ENCODE measurements around the gene RALGPS1. TPM values are rescaled to one million over a fixed set of nuclear protein-coding genes. Genes with fewer than 3 reads are reported as not detected.
A peak's percentile ranks its signal among the peaks of the same experiment; 100 is the strongest.

RALGPS1 gene
- total RNA-seq, 4 donors from 2014 or later: 2.2 to 10.3 (median 5.4) TPM

GRCh38 chr9:127241354-127241753 lies 326.8 kb downstream of the RALGPS1 start:
- H3K27me3 ChIP-seq: no peaks in the 10 kb centered on the region
- no peak overlapping the region for H3K27ac ChIP-seq
- DNase-seq (no peak), ATAC-seq (no peak)
- no peaks in the 10 kb centered on the region for H3K9me3 ChIP-seq
- peaks cover 5 to 12% of the 10 kb centered on the region in 2 donors for H3K4me1 ChIP-seq
- TF ChIP-seq, protein P1, sequence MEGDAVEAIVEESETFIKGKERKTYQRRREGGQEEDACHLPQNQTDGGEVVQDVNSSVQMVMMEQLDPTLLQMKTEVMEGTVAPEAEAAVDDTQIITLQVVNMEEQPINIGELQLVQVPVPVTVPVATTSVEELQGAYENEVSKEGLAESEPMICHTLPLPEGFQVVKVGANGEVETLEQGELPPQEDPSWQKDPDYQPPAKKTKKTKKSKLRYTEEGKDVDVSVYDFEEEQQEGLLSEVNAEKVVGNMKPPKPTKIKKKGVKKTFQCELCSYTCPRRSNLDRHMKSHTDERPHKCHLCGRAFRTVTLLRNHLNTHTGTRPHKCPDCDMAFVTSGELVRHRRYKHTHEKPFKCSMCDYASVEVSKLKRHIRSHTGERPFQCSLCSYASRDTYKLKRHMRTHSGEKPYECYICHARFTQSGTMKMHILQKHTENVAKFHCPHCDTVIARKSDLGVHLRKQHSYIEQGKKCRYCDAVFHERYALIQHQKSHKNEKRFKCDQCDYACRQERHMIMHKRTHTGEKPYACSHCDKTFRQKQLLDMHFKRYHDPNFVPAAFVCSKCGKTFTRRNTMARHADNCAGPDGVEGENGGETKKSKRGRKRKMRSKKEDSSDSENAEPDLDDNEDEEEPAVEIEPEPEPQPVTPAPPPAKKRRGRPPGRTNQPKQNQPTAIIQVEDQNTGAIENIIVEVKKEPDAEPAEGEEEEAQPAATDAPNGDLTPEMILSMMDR (IDR thresholded peaks at IDR 0.05 in 4 of 5, conservative IDR thresholded peaks at IDR 0.05 in 1 of 5): no peak
- TF ChIP-seq POLR2A (IDR thresholded peaks at IDR 0.05): no peak
- intact Hi-C loops (cut with DNase I; ENCODE audit: low total_unique reads) (no loop called here), in situ Hi-C loops (cut with MboI; ENCODE audit: low sequenced_read_pairs in 4 of 4) (loop anchor here in 1 of 4 donors (25.0 kb wide), 1 partner anchor 671 kb away; the partner anchor contains the start of gene ST6GALNAC4)
- H3K36me3 ChIP-seq: no peaks in the 10 kb centered on the region
- no peak overlapping the region for H3K4me3 ChIP-seq

DNA sequence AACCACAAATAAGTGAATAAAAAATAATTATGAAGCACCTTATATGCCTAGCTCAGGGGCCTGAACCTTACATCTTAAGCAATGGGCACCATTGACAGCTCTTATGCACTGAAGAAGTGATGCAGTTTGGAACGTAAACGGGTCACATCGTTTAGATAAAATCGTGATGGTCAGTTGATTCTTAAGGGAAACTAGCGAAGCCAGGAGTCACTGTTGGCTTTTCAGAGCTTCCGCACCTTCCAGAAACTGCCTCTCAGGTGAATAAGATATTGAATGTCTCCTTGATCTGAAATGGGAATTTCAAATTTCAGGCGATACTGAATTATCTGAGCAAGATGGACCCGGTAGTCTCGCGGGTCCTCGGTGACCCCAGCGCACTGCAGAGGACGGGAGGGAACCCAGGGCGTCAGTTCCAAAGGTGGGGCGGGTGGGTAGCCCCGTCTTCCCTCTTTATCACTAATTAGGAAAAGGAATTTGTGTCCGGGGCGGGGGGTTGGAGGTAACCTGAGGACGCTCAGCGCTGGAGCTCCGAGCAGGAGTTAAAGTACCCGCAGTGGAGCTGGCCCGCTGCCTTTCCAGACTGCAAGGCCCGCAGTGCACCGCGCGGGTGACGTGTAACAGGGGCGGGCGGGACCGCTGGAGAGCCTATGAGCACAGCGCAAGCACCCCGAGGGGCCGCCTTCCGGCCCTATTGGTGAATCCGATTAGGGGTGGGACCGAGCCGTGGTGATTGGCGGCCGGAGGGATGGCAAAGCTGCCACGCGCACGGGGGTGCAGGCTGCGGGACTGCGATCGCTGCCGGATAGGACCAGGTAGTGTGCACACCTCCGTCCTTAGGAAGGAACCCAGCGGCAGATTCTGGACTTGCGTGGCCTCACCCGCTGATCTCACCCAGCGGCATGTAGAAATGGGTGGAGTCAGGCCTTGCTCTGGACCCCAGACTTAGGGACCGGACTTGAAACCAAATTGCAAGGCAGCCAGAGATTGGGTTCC lies 330.3 kb downstream of the RALGPS1 start:
- peak; percentile 97 to 98 for ATAC-seq
- intact Hi-C loops (cut with DNase I; ENCODE audit: low total_unique reads) (loop anchor here (1.0 kb wide), 1 partner anchor 20 kb away; no protein-coding TSS in a partner anchor), in situ Hi-C loops (cut with MboI; ENCODE audit: low sequenced_read_pairs in 4 of 4) (loop anchor here in 1 of 4 donors (25.0 kb wide), 1 partner anchor 667 kb away; the partner anchor contains the start of gene ST6GALNAC4)

DNA sequence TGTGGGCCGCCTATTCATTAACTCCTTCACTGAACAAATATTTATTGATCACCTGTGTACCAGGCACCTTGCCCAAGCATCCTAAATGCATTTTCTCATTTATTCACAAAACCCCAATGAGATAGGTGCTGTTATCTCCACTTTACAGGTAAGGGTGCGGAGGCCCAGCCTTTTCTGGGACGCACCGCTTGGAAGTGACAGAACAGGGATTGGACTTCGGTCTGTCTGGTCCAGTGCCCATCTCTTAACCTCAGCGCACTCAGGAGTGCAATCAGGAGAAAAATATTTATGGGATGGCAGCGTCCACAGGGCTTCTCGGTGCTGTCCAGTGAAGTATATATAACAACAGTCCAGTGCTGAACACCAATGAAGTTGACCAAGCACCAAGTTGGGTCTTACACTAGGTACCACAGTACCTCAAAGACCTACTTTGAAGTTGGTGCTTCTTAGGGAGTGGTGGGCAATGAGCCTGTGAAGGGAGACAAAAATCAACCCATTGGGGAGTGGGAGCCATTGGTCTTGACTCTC lies 331.1 kb downstream of the RALGPS1 start:
- in situ Hi-C loops (cut with MboI; ENCODE audit: low sequenced_read_pairs in 4 of 4): loop anchor here in 1 of 4 donors (25.0 kb wide), 1 partner anchor 667 kb away; the partner anchor contains the start of gene ST6GALNAC4
- Histone ChIP-seq H3K27ac (peak overlapping the region; percentile 81 to 95 (median 86)), H3K36me3 (no peaks in the 10 kb centered on the region), H3K4me3 (peak overlapping the region; percentile 61 to 85 (median 72)), H3K4me1 (peaks cover 12 to 19% of the 10 kb centered on the region in 2 donors), H3K9me3 (no peaks in the 10 kb centered on the region), H3K27me3 (no peaks in the 10 kb centered on the region)
- ATAC-seq (no peak), DNase-seq (no peak)
- TF ChIP-seq, protein P1 (IDR thresholded peaks at IDR 0.05 in 4 of 5, conservative IDR thresholded peaks at IDR 0.05 in 1 of 5): no peak
- no peak for TF ChIP-seq POLR2A (IDR thresholded peaks at IDR 0.05)
- intact Hi-C loops (cut with DNase I; ENCODE audit: low total_unique reads): loop anchor here (1.0 kb wide), 1 partner anchor 20 kb away; no protein-coding TSS in a partner anchor

More for the DNA sequence above, 330.3 kb downstream of the RALGPS1 start:
- peak; percentile 43 to 61 for TF ChIP-seq POLR2A (IDR thresholded peaks at IDR 0.05)
- TF ChIP-seq, protein P1 (IDR thresholded peaks at IDR 0.05 in 4 of 5, conservative IDR thresholded peaks at IDR 0.05 in 1 of 5): no peak
- peaks cover 5 to 12% of the 10 kb centered on the region in 2 donors for H3K4me1 ChIP-seq
- peak overlapping the region; percentile 81 to 95 (median 86) for H3K27ac ChIP-seq
- DNase-seq: peak; percentile 96 to 97
- no peaks in the 10 kb centered on the region for H3K9me3 ChIP-seq
- H3K36me3 ChIP-seq: no peaks in the 10 kb centered on the region
- H3K4me3 ChIP-seq: peak overlapping the region; percentile 61 to 85 (median 72)
- no peaks in the 10 kb centered on the region for H3K27me3 ChIP-seq

DNA sequence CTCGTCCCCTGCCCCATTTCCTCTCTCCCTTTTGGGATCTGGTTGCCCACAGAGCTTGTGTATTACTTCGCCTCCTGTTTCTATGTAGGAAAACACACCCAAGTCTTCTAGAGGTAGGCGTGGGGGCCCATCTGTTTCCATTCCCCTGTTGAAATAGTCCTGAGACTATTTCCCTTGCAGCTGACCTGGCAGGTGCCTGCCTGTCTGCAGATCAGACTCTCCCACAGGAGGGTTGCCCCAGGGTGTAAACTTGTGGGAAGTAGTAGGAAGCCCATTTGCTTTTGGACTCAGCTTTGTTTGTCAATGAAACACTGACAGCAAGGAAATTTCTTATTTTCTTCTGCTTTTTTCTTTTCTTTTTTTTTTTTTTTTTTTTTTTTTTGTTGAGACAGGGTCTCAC lies 333.7 kb downstream of the RALGPS1 start:
- Histone ChIP-seq H3K4me1 (peaks cover 20 to 26% of the 10 kb centered on the region in 2 donors), H3K27me3 (no peaks in the 10 kb centered on the region), H3K36me3 (no peaks in the 10 kb centered on the region), H3K4me3 (no peak overlapping the region), H3K27ac (no peak overlapping the region), H3K9me3 (no peaks in the 10 kb centered on the region)
- intact Hi-C loops (cut with DNase I; ENCODE audit: low total_unique reads) (no loop called here), in situ Hi-C loops (cut with MboI; ENCODE audit: low sequenced_read_pairs in 4 of 4) (loop anchor here in 1 of 4 donors (25.0 kb wide), 1 partner anchor 664 kb away; the partner anchor contains the start of gene ST6GALNAC4)
- no peak for ATAC-seq
- TF ChIP-seq POLR2A (IDR thresholded peaks at IDR 0.05): no peak
- TF ChIP-seq, protein P1 (IDR thresholded peaks at IDR 0.05 in 4 of 5, conservative IDR thresholded peaks at IDR 0.05 in 1 of 5): no peak
- no peak for DNase-seq

Data from gastrocnemius medialis (tissue), 4 donors.